ENCODE results near the gene STMND1. TPM values are rescaled to one million over a fixed set of nuclear protein-coding genes. Genes with fewer than 3 reads are reported as not detected.
"Not testable (repeated sequence)": the region's sequence is repeated elsewhere in the genome, so short reads cannot be mapped to it uniquely, and the experiment has no call there.

Gene STMND1
- under 1 TPM in 6 of 8 experiments, not detected in 2; 0.05 to 0.62 (median 0.23) TPM for total RNA-seq

DNA sequence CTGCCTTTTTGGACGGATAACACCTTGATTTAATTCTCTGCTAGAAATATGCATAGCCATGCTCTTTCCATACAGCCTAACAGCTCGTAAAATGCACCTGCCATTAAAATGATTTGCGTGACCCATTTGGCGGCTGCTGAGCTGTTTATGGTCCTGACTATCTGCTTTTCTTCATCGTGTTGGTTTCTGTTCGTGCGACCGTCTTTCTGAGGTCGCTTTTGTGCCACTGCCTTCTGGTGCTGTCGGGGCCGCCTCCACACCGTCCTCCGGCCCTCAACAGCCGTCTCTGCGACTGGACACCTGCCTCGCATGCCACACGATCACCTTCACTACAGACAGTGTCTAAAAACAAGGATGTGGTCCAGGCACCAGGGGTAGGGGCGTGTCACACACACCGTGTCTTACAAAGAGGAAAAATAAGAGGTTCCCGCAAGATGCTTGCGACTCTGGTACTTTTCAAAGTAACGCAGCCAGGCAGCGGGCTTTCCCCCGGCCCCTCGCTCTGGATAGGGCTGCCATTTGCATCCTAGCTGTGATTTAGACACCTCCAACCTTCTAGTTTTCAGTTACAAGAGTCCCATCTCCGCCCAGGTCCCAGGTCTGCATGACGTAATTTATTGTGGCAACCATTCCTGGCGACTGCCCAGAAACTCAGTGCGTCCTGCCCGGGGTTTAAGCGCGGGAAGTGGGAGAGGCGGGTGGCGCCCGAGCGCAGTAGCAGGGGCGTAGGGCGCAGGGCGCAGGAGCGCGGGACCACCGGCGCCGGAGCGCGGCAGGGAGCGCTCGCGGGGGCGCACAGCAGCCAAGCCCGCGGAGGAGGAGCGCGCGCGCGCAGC lies at the start of gene STMND1:
STMND1 (plus strand) TSS at position 629 of the 836 bp plus-strand sequence. CDS start 208 bp downstream, outside the sequence.
- Histone ChIP-seq H3K4me1 (replicated peaks in 1 of 2) (peaks cover 0 to 5% of the 10 kb centered on the region in 2 donors), H3K4me3 (peak within 1 kb of the TSS; percentile 23 to 42 (median 32)), H3K27ac (no peak within 1 kb of the TSS)
- WGBS, 10 experiments, result 0 to 50% (median 8%) methylated on average over 3 to 39 of the region's 57 CpGs
- peak in 6 of 8 experiments; percentile 74 to 92 (median 83) for ATAC-seq (replicated peaks in 6 of 8)
- in situ Hi-C loops (cut with MboI; ENCODE audit: low pct_unique_long_range_greater_than_20kb in 2 of 9, low sequenced_read_pairs in 9 of 9, unreplicated experiment in 9 of 9), result no loop called here

DNA sequence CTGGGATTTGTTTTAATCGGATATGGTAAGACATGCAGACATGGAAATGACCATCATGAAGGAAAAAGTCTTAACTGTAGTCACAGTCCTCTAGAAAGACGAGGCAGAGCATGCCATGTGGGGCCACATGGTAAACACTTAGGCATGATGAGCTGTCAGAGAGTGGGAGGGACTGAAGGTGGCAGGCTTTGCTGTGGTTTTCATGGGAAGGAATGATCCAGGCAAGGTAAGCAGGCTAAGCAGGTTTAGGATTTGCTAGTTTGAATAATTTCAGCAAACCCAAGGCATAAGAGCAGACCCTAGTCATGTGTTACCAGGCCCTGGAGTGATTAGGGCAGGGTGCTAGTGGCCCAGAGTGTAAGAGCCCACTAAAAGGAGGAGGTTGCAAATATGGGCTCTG lies 47.2 kb upstream of the STMND1 start:
- in situ Hi-C loops (cut with MboI; ENCODE audit: low pct_unique_long_range_greater_than_20kb in 2 of 9, low sequenced_read_pairs in 9 of 9, unreplicated experiment in 9 of 9), result no loop called here
- no peak overlapping the region for H3K27ac ChIP-seq
- no peaks in the 10 kb centered on the region for H3K4me1 ChIP-seq (replicated peaks in 1 of 2)
- ATAC-seq (replicated peaks in 6 of 8), result no peak
- WGBS, 10 experiments, result 60 to 100% (median 82%) methylated on average over 1 to 2 of the region's 2 CpGs; no CpG with 5 or more reads in 4 of the 10 experiments
- no peak overlapping the region for H3K4me3 ChIP-seq

DNA sequence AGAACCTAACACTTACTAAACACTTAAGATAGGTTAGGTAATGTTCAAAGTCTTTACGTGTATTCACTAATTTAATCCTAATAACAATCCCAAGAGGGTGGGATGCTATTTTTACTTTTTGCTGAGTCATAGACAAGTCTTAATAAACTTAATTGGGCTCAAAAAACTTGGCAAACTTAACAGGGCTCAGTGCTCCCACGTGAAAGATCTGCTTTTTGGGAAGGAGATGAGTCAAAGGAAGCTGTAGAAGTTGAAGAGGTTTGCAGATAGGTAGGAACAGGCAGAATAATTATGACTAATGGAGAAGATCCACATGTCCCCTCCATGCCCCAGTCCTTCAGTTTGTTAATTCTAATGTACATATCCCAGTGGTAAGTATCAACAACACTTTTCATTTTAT lies 44.5 kb upstream of the STMND1 start:
- 0 to 100% (median 66%) methylated on average over 1 to 2 of the region's 2 CpGs; no CpG with 5 or more reads in 3 of the 10 experiments for WGBS, 10 experiments
- in situ Hi-C loops (cut with MboI; ENCODE audit: low pct_unique_long_range_greater_than_20kb in 2 of 9, low sequenced_read_pairs in 9 of 9, unreplicated experiment in 9 of 9), result no loop called here
- Histone ChIP-seq H3K4me3 (no peak overlapping the region), H3K4me1 (replicated peaks in 1 of 2) (no peaks in the 10 kb centered on the region), H3K27ac (no peak overlapping the region)
- ATAC-seq (replicated peaks in 6 of 8), result peak in 1 of 8 experiments; percentile 23

DNA sequence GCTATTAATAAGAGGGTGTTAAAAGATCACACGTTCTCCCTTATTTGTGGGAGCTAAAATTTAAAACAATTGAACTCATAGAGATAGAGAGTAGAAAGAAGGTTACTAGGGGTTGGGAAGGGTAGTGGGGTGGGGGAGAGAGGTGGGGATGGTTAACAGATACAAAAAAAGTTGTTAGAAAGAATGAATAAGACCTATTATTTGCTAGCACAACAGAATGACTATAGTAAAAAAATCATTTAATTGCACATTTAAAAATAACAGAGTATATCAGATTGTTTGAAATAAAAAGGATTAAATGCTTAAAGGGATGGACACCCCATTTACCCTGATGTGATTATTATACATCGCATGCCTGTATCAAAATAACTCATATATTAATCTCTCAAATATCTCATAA lies 43.3 kb upstream of the STMND1 start:
- no peaks in the 10 kb centered on the region for H3K4me1 ChIP-seq (replicated peaks in 1 of 2)
- 51 to 100% (median 75%) methylated on average over 1 to 2 of the region's 2 CpGs; no CpG with 5 or more reads in 1 of the 10 experiments for WGBS, 10 experiments
- H3K4me3 ChIP-seq, result no peak overlapping the region
- in situ Hi-C loops (cut with MboI; ENCODE audit: low pct_unique_long_range_greater_than_20kb in 2 of 9, low sequenced_read_pairs in 9 of 9, unreplicated experiment in 9 of 9), result no loop called here
- H3K27ac ChIP-seq, result no peak overlapping the region
- no peak for ATAC-seq (replicated peaks in 6 of 8)

DNA sequence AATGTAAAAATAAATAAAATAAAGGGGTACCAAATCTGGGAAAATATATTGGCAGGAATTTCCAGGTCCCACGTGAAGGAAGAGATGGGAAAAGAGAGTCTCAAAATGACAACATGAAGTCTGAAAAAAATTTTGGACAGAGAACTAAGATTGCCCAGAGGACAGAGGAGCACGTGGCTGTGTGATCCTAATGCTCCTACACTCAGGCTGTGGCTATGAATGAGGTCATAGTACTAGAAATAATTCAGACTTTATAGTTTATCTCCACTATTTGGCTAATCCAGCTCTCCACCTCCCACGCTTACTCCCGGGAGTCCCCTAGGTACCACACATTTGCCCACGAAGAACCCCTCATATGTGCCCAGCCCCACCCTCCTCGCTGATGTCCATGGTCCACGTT lies 42.8 kb upstream of the STMND1 start:
- H3K4me1 ChIP-seq (replicated peaks in 1 of 2), result no peaks in the 10 kb centered on the region
- no peak for ATAC-seq (replicated peaks in 6 of 8)
- H3K27ac ChIP-seq, result no peak overlapping the region
- in situ Hi-C loops (cut with MboI; ENCODE audit: low pct_unique_long_range_greater_than_20kb in 2 of 9, low sequenced_read_pairs in 9 of 9, unreplicated experiment in 9 of 9), result no loop called here
- no peak overlapping the region for H3K4me3 ChIP-seq
- 59 to 86% (median 71%) methylated on average over 1 to 4 of the region's 7 CpGs for WGBS, 10 experiments

DNA sequence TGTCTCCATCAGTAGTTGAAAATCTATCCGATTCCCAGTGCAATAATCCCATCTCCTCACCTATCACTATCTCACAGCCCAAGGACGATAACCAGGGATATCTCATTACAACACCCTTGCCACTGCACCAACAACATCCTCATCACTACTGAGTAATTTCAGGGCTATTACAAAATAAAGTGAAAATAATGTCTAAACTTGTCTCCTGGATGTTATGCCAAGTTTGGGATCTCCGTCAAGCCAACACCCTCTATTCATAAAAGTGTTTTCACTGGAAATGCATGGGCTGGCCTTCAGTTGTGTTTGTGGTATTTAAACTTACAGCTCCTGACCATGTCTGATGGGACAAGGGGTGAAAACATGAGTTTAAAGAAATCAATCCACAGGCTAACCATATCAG lies 42.0 kb upstream of the STMND1 start:
- peak in 2 of 8 experiments; percentile 60 to 91 for ATAC-seq (replicated peaks in 6 of 8)
- Histone ChIP-seq H3K27ac (no peak overlapping the region), H3K4me1 (replicated peaks in 1 of 2) (no peaks in the 10 kb centered on the region), H3K4me3 (no peak overlapping the region)
- in situ Hi-C loops (cut with MboI; ENCODE audit: low pct_unique_long_range_greater_than_20kb in 2 of 9, low sequenced_read_pairs in 9 of 9, unreplicated experiment in 9 of 9), result no loop called here
- WGBS, 10 experiments, result 0 to 100% (median 79%) methylated on average over 1 to 3 of the region's 3 CpGs; no CpG with 5 or more reads in 2 of the 10 experiments

DNA sequence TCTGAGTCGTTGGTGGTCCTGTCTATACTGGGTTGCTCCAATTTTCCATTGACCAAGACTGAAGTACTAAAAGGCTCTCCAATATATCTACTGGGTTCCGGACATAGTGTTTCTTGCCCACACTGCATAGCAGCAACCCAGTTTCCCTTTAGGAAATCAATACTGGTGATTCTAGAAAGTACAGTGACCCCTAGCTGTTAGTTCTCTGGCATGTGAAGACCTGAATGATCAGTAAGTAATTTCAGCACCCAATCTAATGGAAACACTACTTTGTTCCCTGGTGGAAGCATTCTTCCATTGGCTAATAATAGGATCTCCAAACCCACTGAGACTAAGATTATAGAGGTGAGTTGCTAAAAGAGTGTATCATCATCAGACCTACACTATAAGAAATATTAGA lies 40.8 kb upstream of the STMND1 start:
- no peak overlapping the region for H3K4me3 ChIP-seq
- no peaks in the 10 kb centered on the region for H3K4me1 ChIP-seq (replicated peaks in 1 of 2)
- ATAC-seq (replicated peaks in 6 of 8), result no peak
- H3K27ac ChIP-seq, result no peak overlapping the region
- WGBS, 10 experiments, result 44 to 100% (median 74%) methylated on average over 1 to 2 of the region's 2 CpGs; no CpG with 5 or more reads in 2 of the 10 experiments
- in situ Hi-C loops (cut with MboI; ENCODE audit: low pct_unique_long_range_greater_than_20kb in 2 of 9, low sequenced_read_pairs in 9 of 9, unreplicated experiment in 9 of 9), result no loop called here

DNA sequence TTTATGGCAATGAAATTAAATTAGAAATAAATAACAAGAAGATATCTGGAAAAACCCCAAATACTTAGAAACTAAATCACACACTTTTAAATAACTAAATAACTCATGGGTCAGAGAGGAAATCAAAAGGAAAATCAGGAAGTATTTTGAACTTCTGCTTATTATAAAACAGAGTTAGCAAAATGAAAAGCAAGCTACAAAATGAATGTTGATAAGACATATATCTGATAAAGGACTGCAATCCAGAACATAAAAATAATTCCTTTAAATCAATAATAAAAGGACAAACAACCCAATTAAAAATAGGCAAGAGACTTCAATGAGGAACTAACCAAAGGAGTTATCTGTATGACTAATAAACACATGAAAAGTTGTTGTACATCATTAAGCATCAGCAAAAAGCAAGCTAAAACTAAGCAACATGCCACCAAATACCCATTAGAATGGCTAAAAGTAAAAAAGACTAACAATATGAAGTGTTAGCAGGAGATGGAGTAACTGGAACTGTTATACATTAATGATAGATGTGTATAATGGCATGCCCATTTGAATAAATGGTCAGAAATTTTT lies 38.9 kb upstream of the STMND1 start:
- Histone ChIP-seq H3K27ac (no peak overlapping the region), H3K4me1 (replicated peaks in 1 of 2) (no peaks in the 10 kb centered on the region), H3K4me3 (no peak overlapping the region)
- in situ Hi-C loops (cut with MboI; ENCODE audit: low pct_unique_long_range_greater_than_20kb in 2 of 9, low sequenced_read_pairs in 9 of 9, unreplicated experiment in 9 of 9), result no loop called here
- ATAC-seq (replicated peaks in 6 of 8), result no peak

DNA sequence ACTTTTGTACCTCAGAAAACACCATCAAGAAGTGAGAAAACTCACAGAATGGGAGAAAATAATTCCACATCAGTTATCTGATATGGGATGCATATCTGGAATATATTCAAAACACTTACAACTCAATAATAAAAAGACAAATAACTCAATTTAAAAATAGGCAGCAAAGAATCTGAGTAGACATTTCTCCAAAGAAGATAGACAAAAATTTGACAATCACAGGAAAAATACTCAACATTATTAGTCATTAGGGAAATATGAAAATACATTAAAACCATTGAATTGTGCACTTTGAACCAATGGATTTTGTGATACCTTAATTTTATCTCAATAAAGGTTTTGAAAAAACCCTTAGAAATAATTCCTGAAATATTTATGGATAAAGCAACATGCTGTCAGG lies 36.9 kb upstream of the STMND1 start:
- no peak overlapping the region for H3K4me3 ChIP-seq
- no peak for ATAC-seq (replicated peaks in 6 of 8)
- H3K27ac ChIP-seq, result no peak overlapping the region
- in situ Hi-C loops (cut with MboI; ENCODE audit: low pct_unique_long_range_greater_than_20kb in 2 of 9, low sequenced_read_pairs in 9 of 9, unreplicated experiment in 9 of 9), result no loop called here
- no peaks in the 10 kb centered on the region for H3K4me1 ChIP-seq (replicated peaks in 1 of 2)

DNA sequence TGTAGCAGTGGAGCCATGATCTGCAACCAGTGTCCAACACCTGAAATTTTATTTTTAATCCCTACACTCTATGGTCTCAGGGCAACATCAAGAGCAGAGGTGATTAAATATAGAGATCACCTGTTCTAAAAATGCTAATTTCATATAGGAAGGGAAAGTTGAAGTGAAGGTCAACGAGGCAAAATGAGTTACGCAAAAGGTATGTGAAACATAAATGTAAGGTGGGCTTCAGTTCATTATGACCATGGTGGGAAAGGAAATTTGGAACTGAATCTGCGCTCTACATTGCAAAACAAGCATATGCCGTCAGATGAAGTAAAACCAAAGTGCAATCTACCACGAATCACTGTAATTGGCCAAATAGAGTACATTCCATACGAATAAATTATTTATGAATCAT lies 35.2 kb upstream of the STMND1 start:
- no peak for ATAC-seq (replicated peaks in 6 of 8)
- in situ Hi-C loops (cut with MboI; ENCODE audit: low pct_unique_long_range_greater_than_20kb in 2 of 9, low sequenced_read_pairs in 9 of 9, unreplicated experiment in 9 of 9), result no loop called here
- Histone ChIP-seq H3K4me1 (replicated peaks in 1 of 2) (no peaks in the 10 kb centered on the region), H3K4me3 (no peak overlapping the region), H3K27ac (no peak overlapping the region)
- WGBS, 10 experiments, result 53 to 93% (median 81%) methylated on average over 2 to 6 of the region's 6 CpGs

DNA sequence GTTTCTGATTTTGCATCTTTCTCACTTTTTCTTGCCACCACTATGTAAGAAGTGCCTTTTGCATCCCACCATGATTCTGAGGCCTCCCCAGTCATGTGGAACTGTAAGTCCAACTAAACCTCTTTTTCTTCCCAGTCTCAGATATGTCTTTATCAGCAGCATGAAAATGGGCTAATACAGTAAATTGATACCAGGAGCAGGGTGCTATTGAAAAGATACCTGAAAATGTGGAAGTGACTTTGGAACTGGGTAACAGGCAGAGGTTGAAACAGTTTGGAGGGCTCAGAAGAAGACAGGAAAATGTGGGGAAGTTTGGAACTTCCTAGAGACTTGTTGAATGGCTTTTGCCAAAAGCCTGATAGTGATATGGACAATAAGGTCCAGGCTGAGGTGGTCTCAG lies 32.9 kb upstream of the STMND1 start:
- ATAC-seq (replicated peaks in 6 of 8); H3K4me1 ChIP-seq (replicated peaks in 1 of 2); H3K27ac ChIP-seq; H3K4me3 ChIP-seq; in situ Hi-C loops (cut with MboI; ENCODE audit: low pct_unique_long_range_greater_than_20kb in 2 of 9, low sequenced_read_pairs in 9 of 9, unreplicated experiment in 9 of 9): not testable (repeated sequence)

DNA sequence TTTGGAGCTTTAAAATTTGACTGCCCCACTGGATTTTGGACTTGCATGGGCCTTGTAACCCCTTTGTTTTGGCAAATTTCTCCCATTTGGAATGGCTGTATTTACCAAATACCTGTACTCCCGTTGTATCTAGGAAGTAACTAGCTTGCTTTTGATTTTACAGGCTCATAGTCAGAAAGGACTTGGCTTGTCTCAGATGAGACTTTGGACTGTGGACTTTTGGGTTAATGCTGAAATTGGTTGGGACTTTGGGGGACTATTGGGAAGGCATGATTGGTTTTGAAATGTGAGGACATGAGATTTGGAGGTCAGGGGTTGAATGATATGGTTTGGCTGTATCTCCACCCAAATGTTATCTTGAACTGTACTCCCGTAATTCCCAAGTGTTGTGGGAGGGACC lies 31.4 kb upstream of the STMND1 start:
- H3K27ac ChIP-seq; ATAC-seq (replicated peaks in 6 of 8); H3K4me3 ChIP-seq; in situ Hi-C loops (cut with MboI; ENCODE audit: low pct_unique_long_range_greater_than_20kb in 2 of 9, low sequenced_read_pairs in 9 of 9, unreplicated experiment in 9 of 9); H3K4me1 ChIP-seq (replicated peaks in 1 of 2): not testable (repeated sequence)
- 0 to 84% (median 59%) methylated on average over 1 to 2 of the region's 2 CpGs; no CpG with 5 or more reads in 3 of the 10 experiments for WGBS, 10 experiments

DNA sequence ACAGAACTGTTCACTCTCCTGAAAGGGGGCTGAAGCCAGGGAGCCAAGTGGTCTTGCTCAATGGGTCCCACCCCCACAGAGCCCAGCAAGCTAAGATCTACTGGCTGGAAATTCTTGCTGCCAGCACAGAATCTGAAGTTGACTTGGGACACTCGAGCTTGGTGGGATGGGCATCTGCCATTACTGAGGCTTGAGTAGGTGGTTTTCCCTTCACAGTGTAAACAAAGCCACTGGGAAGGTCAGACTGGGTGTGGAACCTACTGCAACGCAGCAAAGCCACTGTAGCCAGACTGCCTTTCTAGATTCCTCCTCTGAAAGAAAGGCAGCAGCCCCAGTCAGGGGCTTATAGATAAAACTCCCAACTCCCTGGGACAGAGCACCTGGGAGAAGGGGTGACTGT lies 28.3 kb upstream of the STMND1 start:
- WGBS, 10 experiments, result 0 to 70% (median 38%) methylated on average over 1 to 2 of the region's 2 CpGs; no CpG with 5 or more reads in 5 of the 10 experiments
- H3K4me3 ChIP-seq; ATAC-seq (replicated peaks in 6 of 8); H3K4me1 ChIP-seq (replicated peaks in 1 of 2); H3K27ac ChIP-seq; in situ Hi-C loops (cut with MboI; ENCODE audit: low pct_unique_long_range_greater_than_20kb in 2 of 9, low sequenced_read_pairs in 9 of 9, unreplicated experiment in 9 of 9): not testable (repeated sequence)

DNA sequence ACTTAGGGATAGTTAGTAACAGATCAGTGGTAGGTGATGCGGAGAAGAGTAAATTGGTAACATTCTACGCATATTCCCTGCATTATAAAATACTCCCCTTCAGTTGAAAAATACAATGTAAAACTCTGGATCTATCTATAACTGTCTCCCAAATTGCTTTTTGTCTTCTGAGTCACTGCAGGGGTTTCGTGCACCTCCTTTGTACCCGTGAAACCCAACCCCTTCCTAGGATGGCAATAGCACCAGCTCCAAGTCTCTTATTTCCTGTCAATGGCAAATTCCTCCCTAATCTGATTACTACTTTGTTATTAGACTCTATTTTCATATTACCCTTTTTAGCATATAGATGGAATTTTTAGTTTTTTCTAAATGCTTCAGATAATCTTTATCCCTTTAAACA lies 20.6 kb upstream of the STMND1 start:
- Histone ChIP-seq H3K4me1 (replicated peaks in 1 of 2) (no peaks in the 10 kb centered on the region), H3K4me3 (no peak overlapping the region), H3K27ac (no peak overlapping the region)
- ATAC-seq (replicated peaks in 6 of 8), result no peak
- in situ Hi-C loops (cut with MboI; ENCODE audit: low pct_unique_long_range_greater_than_20kb in 2 of 9, low sequenced_read_pairs in 9 of 9, unreplicated experiment in 9 of 9), result loop anchor here in 2 of 9 experiments (25.0 kb wide), 3 partner anchors 94 to 319 kb away; partner anchors contain the start of gene ATXN1 (in 1 of the 2)
- 40 to 89% (median 78%) methylated on average over 1 to 4 of the region's 4 CpGs for WGBS, 10 experiments

Data from motor neuron (in vitro differentiated cells).